HEK293 (cell line): ENCODE measurements around the gene ZNF200.

ENCODE experiments used
- KLF1 ChIP-seq: fragments of 450-650 bp; formaldehyde crosslinking; IDR thresholded peaks from 2 replicates; pipeline ENCODE4 v1.5.1; 2016; ENCODE audit warnings: missing biosample characterization, missing genetic modification characterization
- ZNF596 ChIP-seq: fragments of 450-650 bp; IDR thresholded peaks from 2 replicates; pipeline ENCODE4 v1.5.0; 2018; ENCODE audit warnings: missing biosample characterization, mild to moderate bottlenecking, missing genetic modification characterization, moderate library complexity
- ZNF660 ChIP-seq: fragments of 450-650 bp; IDR thresholded peaks from 2 replicates; pipeline ENCODE4 v1.5.1; 2018; ENCODE audit warnings: missing biosample characterization, mild to moderate bottlenecking, missing genetic modification characterization
- TF ChIP-seq, protein P1 (sequence below): fragments of 450-650 bp; formaldehyde crosslinking; IDR thresholded peaks from 2 replicates; pipeline ENCODE4 v1.5.1; 2016; ENCODE audit warnings: missing biosample characterization, missing genetic modification characterization
- TF ChIP-seq, protein P2 (sequence below): fragments of 450-650 bp; formaldehyde crosslinking; IDR thresholded peaks from 2 replicates; pipeline ENCODE4 v1.5.1; 2016; ENCODE audit warnings: missing biosample characterization, missing genetic modification characterization

DNA sequence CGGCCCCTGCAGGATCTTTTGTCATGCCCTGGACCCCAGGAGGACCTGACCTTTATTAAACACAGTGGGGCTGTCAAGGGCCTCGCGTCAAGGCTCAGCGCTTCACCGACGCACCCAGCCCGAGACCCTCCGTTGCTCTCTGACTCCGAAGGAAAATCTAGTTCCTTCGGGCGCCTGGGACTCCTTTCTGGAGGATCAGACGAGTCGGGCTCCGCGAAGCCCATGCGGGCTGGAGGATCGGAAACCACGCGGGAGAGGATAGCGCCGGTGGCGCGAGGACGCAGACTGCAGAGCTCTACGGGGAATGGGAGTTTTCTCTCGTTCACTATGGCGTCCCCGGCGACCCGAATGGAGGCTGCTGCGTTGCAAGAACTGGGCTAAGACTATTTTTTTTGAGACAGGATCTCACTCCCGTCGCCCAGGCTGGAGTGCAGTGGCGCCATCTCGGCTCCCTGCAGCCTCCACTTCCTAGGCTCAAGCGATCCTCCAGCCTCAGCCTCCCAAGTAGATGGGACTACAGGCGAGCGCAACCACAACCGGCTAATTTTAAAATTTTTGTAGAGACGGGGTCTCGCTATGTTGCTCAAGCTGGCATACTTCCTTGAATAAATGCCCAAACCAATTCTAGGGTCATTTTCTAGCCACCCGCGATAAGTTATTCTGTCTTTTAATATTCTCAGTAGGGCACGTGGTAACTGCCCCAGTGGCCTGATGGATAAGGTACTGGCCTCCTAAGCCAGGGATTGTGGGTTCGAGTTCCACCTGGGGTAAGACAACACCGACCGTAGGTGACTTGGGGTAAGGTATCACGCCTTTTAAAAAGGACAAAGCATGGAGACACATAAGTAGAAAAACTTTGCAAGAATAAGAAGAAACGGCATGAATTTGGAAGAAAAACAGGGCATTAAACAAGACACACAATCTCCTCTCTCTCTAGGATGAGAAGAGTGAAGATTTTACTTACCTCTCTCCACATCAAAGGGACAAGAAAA, 41.4 kb downstream of the ZNF200 start:
- TF ChIP-seq, protein P1, sequence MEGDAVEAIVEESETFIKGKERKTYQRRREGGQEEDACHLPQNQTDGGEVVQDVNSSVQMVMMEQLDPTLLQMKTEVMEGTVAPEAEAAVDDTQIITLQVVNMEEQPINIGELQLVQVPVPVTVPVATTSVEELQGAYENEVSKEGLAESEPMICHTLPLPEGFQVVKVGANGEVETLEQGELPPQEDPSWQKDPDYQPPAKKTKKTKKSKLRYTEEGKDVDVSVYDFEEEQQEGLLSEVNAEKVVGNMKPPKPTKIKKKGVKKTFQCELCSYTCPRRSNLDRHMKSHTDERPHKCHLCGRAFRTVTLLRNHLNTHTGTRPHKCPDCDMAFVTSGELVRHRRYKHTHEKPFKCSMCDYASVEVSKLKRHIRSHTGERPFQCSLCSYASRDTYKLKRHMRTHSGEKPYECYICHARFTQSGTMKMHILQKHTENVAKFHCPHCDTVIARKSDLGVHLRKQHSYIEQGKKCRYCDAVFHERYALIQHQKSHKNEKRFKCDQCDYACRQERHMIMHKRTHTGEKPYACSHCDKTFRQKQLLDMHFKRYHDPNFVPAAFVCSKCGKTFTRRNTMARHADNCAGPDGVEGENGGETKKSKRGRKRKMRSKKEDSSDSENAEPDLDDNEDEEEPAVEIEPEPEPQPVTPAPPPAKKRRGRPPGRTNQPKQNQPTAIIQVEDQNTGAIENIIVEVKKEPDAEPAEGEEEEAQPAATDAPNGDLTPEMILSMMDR (tag by site-specific recombination): no peak
- TF ChIP-seq ZNF596 (tag by site-specific recombination) (no peak), ZNF660 (tag by site-specific recombination) (no peak), KLF1 (no peak)
- TF ChIP-seq, protein P2, sequence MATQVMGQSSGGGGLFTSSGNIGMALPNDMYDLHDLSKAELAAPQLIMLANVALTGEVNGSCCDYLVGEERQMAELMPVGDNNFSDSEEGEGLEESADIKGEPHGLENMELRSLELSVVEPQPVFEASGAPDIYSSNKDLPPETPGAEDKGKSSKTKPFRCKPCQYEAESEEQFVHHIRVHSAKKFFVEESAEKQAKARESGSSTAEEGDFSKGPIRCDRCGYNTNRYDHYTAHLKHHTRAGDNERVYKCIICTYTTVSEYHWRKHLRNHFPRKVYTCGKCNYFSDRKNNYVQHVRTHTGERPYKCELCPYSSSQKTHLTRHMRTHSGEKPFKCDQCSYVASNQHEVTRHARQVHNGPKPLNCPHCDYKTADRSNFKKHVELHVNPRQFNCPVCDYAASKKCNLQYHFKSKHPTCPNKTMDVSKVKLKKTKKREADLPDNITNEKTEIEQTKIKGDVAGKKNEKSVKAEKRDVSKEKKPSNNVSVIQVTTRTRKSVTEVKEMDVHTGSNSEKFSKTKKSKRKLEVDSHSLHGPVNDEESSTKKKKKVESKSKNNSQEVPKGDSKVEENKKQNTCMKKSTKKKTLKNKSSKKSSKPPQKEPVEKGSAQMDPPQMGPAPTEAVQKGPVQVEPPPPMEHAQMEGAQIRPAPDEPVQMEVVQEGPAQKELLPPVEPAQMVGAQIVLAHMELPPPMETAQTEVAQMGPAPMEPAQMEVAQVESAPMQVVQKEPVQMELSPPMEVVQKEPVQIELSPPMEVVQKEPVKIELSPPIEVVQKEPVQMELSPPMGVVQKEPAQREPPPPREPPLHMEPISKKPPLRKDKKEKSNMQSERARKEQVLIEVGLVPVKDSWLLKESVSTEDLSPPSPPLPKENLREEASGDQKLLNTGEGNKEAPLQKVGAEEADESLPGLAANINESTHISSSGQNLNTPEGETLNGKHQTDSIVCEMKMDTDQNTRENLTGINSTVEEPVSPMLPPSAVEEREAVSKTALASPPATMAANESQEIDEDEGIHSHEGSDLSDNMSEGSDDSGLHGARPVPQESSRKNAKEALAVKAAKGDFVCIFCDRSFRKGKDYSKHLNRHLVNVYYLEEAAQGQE: no peak
